Rectal smooth muscle tissue (tissue), 1 donor: Measurements from ENCODE around the gene ZNF260.
A peak's percentile ranks its signal among the peaks of the same experiment; 100 is the strongest.
"Not testable (repeated sequence)": the region's sequence is repeated elsewhere in the genome, so short reads cannot be mapped to it uniquely, and the experiment has no call there.

Experiments
- H3K27ac ChIP-seq: one replicate; pipeline ENCODE4 v1.7.0; 2013; ENCODE audit warnings: low read depth, low read length, inconsistent platforms
- H3K27me3 ChIP-seq: one replicate; pipeline ENCODE4 v1.7.0; 2013; ENCODE audit warnings: low read length; ENCODE audit not compliant: control insufficient read depth, insufficient read depth
- H3K36me3 ChIP-seq: one replicate; pipeline ENCODE4 v1.7.0; 2013; ENCODE audit warnings: low read length; ENCODE audit not compliant: control insufficient read depth, insufficient read depth
- H3K4me1 ChIP-seq: one replicate; pipeline ENCODE4 v1.7.0; 2013; ENCODE audit warnings: low read length; ENCODE audit not compliant: control insufficient read depth, insufficient read depth
- H3K4me3 ChIP-seq: one replicate; pipeline ENCODE4 v1.7.0; 2013; ENCODE audit warnings: low read length
- H3K9ac ChIP-seq: one replicate; pipeline ENCODE4 v1.7.0; 2013; ENCODE audit warnings: low read length

The ZNF260 gene

GRCh38 chr19:36526581-36526980, 1.5 kb downstream of the ZNF260 start:
- no peak overlapping the region for H3K27ac ChIP-seq
- peaks cover 14% of the 10 kb centered on the region for H3K36me3 ChIP-seq
- peaks cover 10% of the 10 kb centered on the region for H3K4me1 ChIP-seq
- no peaks in the 10 kb centered on the region for H3K27me3 ChIP-seq
- H3K9ac ChIP-seq, result no peak overlapping the region
- H3K4me3 ChIP-seq, result peak overlapping the region; percentile 25

GRCh38 chr19:36524617-36525016, 3.5 kb downstream of the ZNF260 start:
- Histone ChIP-seq H3K4me1 (peaks cover 10% of the 10 kb centered on the region), H3K27ac (no peak overlapping the region), H3K4me3 (no peak overlapping the region), H3K9ac (no peak overlapping the region), H3K36me3 (peaks cover 14% of the 10 kb centered on the region), H3K27me3 (no peaks in the 10 kb centered on the region)

- Histone ChIP-seq H3K4me3 (peak overlapping the region; percentile 27), H3K9ac (no peak overlapping the region), H3K36me3 (peaks cover 35% of the 10 kb centered on the region), H3K27ac (no peak overlapping the region), H3K4me1 (no peaks in the 10 kb centered on the region), H3K27me3 (no peaks in the 10 kb centered on the region)
These were observed 14.0 kb downstream of the ZNF260 start for GRCh38 chr19:36514012-36514612.

- H3K27ac ChIP-seq, result no peak overlapping the region
- no peaks in the 10 kb centered on the region for H3K4me1 ChIP-seq
- peaks cover 2% of the 10 kb centered on the region for H3K36me3 ChIP-seq
- no peak overlapping the region for H3K4me3 ChIP-seq
- H3K27me3 ChIP-seq, result no peaks in the 10 kb centered on the region
- no peak overlapping the region for H3K9ac ChIP-seq
These were observed 19.7 kb downstream of the ZNF260 start for GRCh38 chr19:36508325-36508724.

DNA sequence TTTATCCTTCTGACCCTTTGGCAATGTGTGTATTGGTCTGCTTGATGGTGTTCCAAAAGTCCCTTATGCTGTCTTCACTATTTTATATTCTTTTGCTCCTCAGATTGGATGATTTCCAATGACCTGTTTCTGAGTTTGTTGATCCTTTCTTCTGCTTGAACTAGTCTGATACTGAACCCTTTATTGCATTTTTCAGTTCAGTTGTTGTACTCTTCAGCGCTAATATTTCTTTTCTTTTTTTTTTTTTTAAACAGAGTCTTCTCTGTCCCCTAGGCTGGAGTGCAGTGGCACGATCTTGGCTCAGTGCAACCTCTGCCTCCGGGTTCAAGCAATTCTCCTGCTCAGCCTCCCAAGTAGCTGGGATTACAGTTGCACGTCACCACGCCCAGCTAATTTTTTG, 26.1 kb downstream of the ZNF260 start:
- Histone ChIP-seq H3K27me3 (no peaks in the 10 kb centered on the region), H3K27ac (no peak overlapping the region), H3K4me1 (no peaks in the 10 kb centered on the region), H3K9ac (no peak overlapping the region), H3K4me3 (no peak overlapping the region), H3K36me3 (no peaks in the 10 kb centered on the region)

- H3K36me3 ChIP-seq, result no peaks in the 10 kb centered on the region
- H3K27me3 ChIP-seq, result no peaks in the 10 kb centered on the region
- no peaks in the 10 kb centered on the region for H3K4me1 ChIP-seq
- no peak overlapping the region for H3K27ac ChIP-seq
- H3K4me3 ChIP-seq, result no peak overlapping the region
- H3K9ac ChIP-seq, result no peak overlapping the region
These were observed 31.1 kb downstream of the ZNF260 start for GRCh38 chr19:36497001-36497400.

DNA sequence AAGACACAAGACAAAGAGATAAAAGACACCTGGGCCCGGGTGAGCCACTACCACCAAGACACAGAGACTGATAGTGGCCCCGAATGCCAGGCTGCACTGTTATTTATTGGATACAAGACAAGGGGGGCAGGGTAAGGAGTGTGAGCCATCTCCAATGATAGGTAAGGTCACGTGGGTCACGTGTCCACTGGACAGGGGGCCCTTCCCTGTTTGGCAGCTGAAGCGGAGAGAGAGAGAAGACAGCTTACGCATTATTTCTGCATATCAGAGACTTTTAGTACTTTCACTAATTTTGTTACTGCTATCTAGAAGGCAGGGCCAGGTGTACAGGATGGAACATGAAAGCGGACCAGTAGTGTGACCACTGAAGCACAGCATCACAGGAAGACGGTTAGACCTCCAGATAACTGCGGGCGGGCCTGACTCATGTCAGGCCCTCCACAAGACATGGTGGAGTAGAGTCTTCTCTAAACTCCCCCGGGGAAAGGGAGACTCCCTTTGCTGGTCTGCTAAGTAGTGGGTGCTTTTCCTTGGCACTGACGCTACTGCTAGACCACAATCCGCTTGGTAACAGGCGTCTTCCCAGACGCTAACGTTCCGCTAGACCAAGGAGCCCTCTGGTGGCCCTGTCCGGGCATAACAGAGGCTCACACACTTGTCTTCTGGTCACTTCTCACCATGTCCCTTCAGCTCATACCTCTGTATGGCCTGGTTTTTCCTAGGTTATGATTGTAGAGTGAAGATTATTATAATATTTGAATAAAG, 35.2 kb downstream of the ZNF260 start:
- not testable (repeated sequence) for H3K4me1 ChIP-seq, H3K27me3 ChIP-seq, H3K36me3 ChIP-seq, H3K4me3 ChIP-seq, H3K27ac ChIP-seq, H3K9ac ChIP-seq

- H3K27me3 ChIP-seq, H3K4me3 ChIP-seq, H3K9ac ChIP-seq, H3K4me1 ChIP-seq, H3K36me3 ChIP-seq, H3K27ac ChIP-seq: not testable (repeated sequence)
These were observed 37.2 kb downstream of the ZNF260 start for GRCh38 chr19:36490846-36491245.

GRCh38 chr19:36489920-36490415, 38.1 kb downstream of the ZNF260 start:
- H3K27me3 ChIP-seq, result no peaks in the 10 kb centered on the region
- H3K4me1 ChIP-seq, result no peaks in the 10 kb centered on the region
- peak overlapping the region; percentile 98 for H3K27ac ChIP-seq
- peak overlapping the region; percentile 95 for H3K4me3 ChIP-seq
- H3K9ac ChIP-seq, result peak overlapping the region; percentile 81
- no peaks in the 10 kb centered on the region for H3K36me3 ChIP-seq

GRCh38 chr19:36489118-36489919, 38.8 kb downstream of the ZNF260 start, which contains the start of gene ZNF566:
Gene ZNF566 (minus strand): TSS chr19:36489561. CDS start chr19:36476557, 13,004 bp downstream.
- Histone ChIP-seq H3K27ac (peak within 1 kb of the TSS; percentile 98), H3K9ac (peak within 1 kb of the TSS; percentile 86), H3K4me3 (peak within 1 kb of the TSS; percentile 95), H3K4me1 (no peaks in the 10 kb centered on the region), H3K27me3 (no peaks in the 10 kb centered on the region), H3K36me3 (no peaks in the 10 kb centered on the region)

DNA sequence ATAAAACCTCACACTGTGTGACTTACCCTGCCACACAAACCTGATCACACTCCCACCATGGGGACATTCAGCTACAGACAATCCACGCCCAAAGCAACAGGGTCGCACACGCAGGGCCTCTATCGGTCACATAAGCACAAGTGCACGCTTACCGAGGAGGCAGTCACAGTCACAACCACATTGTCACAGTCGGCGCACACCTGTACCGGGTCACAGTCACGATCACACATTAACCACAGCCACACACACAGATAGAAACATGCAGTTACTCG, 39.3 kb downstream of the ZNF260 start:
- H3K9ac ChIP-seq, result peak overlapping the region; percentile 86
- H3K4me3 ChIP-seq, result peak overlapping the region; percentile 95
- no peaks in the 10 kb centered on the region for H3K36me3 ChIP-seq
- no peaks in the 10 kb centered on the region for H3K27me3 ChIP-seq
- no peaks in the 10 kb centered on the region for H3K4me1 ChIP-seq
- H3K27ac ChIP-seq, result peak overlapping the region; percentile 98

DNA sequence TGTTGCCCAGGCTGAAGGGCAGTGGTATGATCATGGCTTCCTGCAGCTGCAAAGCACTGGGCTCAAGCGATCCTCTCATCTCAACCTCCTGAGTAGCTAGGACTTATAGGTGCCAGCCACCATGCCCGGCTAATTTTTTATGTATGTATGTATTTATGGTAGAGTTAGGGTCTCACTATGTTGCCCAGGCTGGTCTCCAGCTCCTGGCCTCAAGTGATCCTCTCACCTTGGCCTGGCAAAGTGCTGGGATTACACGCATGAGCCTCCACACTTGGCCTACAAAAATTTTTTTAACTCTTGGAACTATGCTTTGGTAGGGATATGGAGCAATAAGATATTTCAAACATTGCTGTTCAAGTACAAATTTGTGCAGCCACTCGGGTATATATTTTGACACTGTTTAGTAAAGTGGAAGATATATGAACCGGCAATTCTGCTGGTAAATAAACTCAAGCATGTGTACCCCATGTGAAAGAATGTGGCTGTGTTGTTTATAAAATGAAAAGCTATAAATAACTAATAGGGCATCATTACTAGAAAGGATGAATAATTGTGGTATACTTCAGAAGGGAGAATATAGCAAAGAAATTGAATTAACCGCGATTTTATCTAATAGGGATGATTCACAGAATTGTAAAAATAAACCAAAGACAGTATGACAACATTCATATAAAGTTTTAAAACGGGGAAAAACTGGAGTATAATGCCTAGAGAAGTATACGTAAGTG, 39.8 kb downstream of the ZNF260 start:
- Histone ChIP-seq H3K4me1 (no peaks in the 10 kb centered on the region), H3K27me3 (no peaks in the 10 kb centered on the region), H3K36me3 (no peaks in the 10 kb centered on the region), H3K27ac (no peak overlapping the region), H3K4me3 (peak overlapping the region; percentile 95), H3K9ac (peak overlapping the region; percentile 86)
